GM12801 (cell line): ENCODE measurements around the gene CTAGE1.

ENCODE experiments used
- CTCF ChIP-seq: IDR thresholded peaks from one replicate; pipeline ENCODE4 v1.5.1; 2011; ENCODE audit warnings: control low read depth; ENCODE audit not compliant: insufficient read length; ENCODE audit errors: extremely low read depth

CTAGE1 gene

GRCh38 chr18:22429564-22429963 is 11.8 kb upstream of the CTAGE1 start:
- TF ChIP-seq CTCF: no peak

- TF ChIP-seq CTCF: no peak
Measured at GRCh38 chr18:22428672-22429071, 11.0 kb upstream of the CTAGE1 start.

GRCh38 chr18:22427822-22428549 is 10.3 kb upstream of the CTAGE1 start:
- TF ChIP-seq CTCF: no peak

- no peak for TF ChIP-seq CTCF
Measured at GRCh38 chr18:22424565-22424963, 6.8 kb upstream of the CTAGE1 start.

- no peak for TF ChIP-seq CTCF
Measured at GRCh38 chr18:22423878-22424564, 6.3 kb upstream of the CTAGE1 start.

GRCh38 chr18:22422909-22423548 is 5.3 kb upstream of the CTAGE1 start:
- no peak for TF ChIP-seq CTCF

GRCh38 chr18:22420652-22421051 is 2.9 kb upstream of the CTAGE1 start:
- TF ChIP-seq CTCF: no peak
